Large intestine (tissue), 3 donors: ENCODE measurements around the gene CCNK. TPM values are rescaled to one million over a fixed set of nuclear protein-coding genes. Genes with fewer than 3 reads are reported as not detected.
A peak's percentile ranks its signal among the peaks of the same experiment; 100 is the strongest.

ENCODE experiments used
- DNase-seq, 2 donors: peaks; one replicate each; pipeline versions ENCODE4 v3.0.0 to v3.0.0-alpha.2; 2013
- H3K27ac ChIP-seq: one replicate; pipeline ENCODE4 v1.5.1; 2013; ENCODE audit warnings: low read length
- H3K27me3 ChIP-seq: 2 replicates; pipeline ENCODE4 v1.6.1; 2013; ENCODE audit warnings: low read length; ENCODE audit not compliant: control insufficient read depth, insufficient read depth
- H3K36me3 ChIP-seq: 2 replicates; pipeline ENCODE4 v1.6.1; 2013; ENCODE audit warnings: low read length; ENCODE audit not compliant: control insufficient read depth, insufficient read depth
- H3K4me1 ChIP-seq: one replicate; pipeline ENCODE4 v1.6.1; 2013; ENCODE audit warnings: low read length; ENCODE audit not compliant: control insufficient read depth, insufficient read depth
- H3K4me3 ChIP-seq: one replicate; pipeline ENCODE4 v1.5.1; 2013; ENCODE audit warnings: low read length
- H3K9me3 ChIP-seq: one replicate; pipeline ENCODE4 v1.6.1; 2013; ENCODE audit warnings: mild to moderate bottlenecking, low read depth, low read length, moderate library complexity; ENCODE audit not compliant: control insufficient read depth
- WGBS: methylation state at CpG from one replicate; pipeline ENCODE4 v1.1.5; 2013; ENCODE audit warnings: low lambda C conversion rate; ENCODE audit not compliant: insufficient coverage; 5-methylcytosine and 5-hydroxymethylcytosine counted together
- polyA plus RNA-seq: library from polyadenylated mRNA; unstranded; fragments of 120-200 nt; gene quantifications from one replicate; pipeline ENCODE4 v1.2.1, GENCODE V29; 2013

Gene CCNK
- polyA plus RNA-seq, 1 donor: 43.3 TPM

DNA sequence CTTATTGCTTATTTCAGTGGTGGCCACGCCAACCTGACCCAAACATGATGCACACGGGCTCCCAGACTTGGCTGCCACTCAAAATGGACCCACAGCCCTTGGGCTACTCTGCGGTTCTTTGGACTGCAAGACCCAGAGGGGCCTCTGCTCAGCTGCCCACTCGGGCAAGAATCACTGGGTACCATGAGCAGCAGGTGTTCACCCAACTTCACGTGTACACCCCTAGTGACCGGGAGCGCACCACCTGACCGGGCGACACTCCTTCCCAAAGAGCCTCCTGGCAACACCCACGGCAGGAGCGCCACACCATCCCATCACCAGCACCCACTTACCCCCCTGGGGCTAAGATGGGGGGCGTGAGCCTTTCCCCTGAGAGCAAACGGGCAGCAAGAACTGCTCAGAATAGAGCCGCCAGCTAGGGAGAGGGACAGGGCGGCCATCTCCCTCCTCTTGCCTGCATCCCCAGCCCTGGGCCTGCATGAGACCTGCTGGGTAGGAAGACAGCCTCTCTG is 32.0 kb downstream of the CCNK start:
- Histone ChIP-seq H3K9me3 (no peaks in the 10 kb centered on the region), H3K27ac (no peak overlapping the region), H3K4me1 (peaks cover 7% of the 10 kb centered on the region), H3K27me3 (no peaks in the 10 kb centered on the region), H3K4me3 (no peak overlapping the region), H3K36me3 (peaks cover 70% of the 10 kb centered on the region)
- no CpG with 5 or more reads among the region's 15 CpGs for WGBS
- DNase-seq: no peak

- Histone ChIP-seq H3K27ac (no peak overlapping the region), H3K4me1 (peaks cover 10% of the 10 kb centered on the region), H3K27me3 (no peaks in the 10 kb centered on the region), H3K36me3 (peaks cover 62% of the 10 kb centered on the region), H3K9me3 (no peaks in the 10 kb centered on the region), H3K4me3 (no peak overlapping the region)
- no CpG with 5 or more reads among the region's 13 CpGs for WGBS
- no peak for DNase-seq
Measured at GRCh38 chr14:99513946-99514551, 32.8 kb downstream of the CCNK start.

DNA sequence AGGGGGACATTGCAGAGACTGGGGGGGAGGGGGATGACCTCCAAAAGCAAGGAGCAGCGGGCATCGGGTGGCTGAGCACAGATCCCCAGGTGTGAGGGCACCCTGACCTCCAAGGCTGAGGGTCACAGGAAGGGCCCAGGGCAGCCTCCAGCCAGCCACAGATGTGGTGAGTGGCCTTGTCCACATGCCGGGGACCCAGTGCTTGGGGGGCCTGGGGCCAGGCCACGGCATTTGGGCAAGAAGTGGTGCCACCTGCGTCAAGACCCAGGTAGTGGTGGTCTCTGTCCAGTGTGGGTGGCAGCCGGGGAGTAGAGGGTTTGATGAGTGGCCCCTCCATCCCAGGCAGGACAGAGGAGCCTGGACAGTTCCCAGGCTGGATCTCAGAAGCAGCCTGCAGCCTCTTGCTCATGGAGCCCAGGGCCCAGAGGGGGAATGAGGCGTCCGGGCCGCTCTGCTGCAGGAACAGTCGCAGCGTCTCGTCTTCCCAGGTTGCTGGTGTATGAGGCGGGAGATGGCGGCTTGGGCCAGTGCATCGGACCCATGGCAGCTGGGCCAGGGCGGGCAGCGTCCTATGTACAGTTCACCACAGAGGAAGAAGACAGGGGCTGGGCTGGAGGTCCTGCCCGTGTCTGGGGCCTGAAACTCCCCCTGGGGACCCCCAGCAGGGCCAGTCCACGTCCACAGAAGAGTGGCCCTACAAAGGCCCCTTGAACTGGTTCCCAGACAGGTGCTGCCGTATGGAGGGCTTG is 33.5 kb downstream of the CCNK start:
- no CpG with 5 or more reads among the region's 20 CpGs for WGBS
- Histone ChIP-seq H3K27ac (no peak overlapping the region), H3K36me3 (peaks cover 60% of the 10 kb centered on the region)

DNA sequence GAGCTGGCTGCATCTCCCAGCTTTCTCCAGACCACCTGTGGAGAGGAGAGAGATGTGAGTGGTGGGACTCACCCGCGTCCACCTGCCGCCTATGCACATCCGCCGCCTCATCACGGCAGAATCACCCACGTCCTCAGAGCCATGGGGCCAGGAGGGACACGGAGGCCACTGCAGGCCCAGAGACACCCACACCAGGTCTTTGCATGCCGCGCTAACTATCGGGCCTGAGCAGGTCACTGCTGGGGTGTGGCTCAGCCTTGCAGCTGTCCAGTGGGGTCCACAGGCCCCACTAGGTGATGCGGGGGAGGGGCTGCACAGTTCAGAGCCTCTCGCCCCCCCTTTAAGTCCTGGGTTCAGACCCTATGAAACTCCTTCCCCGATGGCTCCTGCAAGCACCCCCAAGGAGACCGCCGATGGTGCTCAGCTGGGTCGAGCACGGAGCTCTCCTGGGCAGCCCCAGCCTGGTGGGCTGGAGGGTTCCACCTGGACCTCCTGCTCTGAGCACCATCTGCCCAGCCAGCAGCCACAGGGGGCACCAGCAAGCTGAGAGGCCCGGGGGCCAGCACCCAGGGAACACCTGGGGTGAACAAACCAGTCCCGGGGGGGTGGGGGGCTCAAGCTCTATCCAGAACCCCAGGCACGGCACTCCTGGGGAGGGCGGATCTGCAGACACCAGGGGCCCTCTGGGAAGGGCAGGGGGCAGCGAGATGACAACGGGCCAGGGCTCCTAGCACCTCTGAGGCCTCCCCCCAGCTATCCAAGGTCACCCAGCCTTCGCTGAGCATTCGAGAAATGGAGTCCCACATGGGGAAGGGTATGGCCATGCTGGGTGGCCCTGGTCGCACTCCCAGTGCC is 34.3 kb downstream of the CCNK start:
- H3K27ac ChIP-seq: no peak overlapping the region
- peaks cover 56% of the 10 kb centered on the region for H3K36me3 ChIP-seq
- no peaks in the 10 kb centered on the region for H3K27me3 ChIP-seq
- no peak for DNase-seq
- no peak overlapping the region for H3K4me3 ChIP-seq
- H3K9me3 ChIP-seq: no peaks in the 10 kb centered on the region
- peaks cover 10% of the 10 kb centered on the region for H3K4me1 ChIP-seq
- no CpG with 5 or more reads among the region's 27 CpGs for WGBS

More for the DNA sequence above, 33.5 kb downstream of the CCNK start:
- H3K9me3 ChIP-seq: no peaks in the 10 kb centered on the region
- peaks cover 10% of the 10 kb centered on the region for H3K4me1 ChIP-seq
- no peaks in the 10 kb centered on the region for H3K27me3 ChIP-seq
- no peak for DNase-seq
- no peak overlapping the region for H3K4me3 ChIP-seq

DNA sequence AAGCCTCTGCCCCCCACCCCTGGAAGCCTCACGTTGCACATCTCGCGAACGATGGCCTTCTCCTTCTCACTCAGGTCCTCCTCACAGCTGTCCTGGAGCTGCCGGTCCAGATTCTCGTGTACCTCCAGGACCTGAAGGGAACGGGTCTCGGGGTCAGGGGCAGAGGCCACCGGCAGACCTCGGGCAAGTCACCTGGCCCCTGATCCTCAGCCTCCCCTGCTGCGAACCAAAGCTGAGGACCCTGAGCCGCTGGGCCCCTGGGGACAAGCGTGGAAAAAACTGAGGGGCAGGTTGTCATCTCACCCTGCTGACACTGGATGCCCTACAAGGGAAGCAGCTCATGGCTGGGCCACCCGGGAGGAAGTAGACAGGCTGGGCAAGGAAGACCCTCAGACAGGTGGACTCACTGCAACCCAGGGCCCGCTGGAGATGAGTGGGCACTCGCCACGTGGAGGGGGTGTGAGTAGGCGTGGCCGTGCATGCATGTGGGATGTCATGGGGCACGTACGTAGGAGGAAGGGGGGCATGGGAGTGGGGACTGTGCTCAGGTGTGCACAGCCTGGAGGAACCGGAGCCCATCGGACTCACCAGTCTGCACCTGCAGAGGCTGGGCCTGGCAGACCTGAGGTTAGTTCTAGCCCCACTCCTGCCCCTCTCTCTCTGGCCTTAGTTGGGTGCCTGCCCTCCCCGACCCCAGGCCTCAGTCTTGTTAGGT is 35.1 kb downstream of the CCNK start:
- no peak for DNase-seq
- Histone ChIP-seq H3K4me3 (no peak overlapping the region), H3K9me3 (no peaks in the 10 kb centered on the region), H3K4me1 (peaks cover 10% of the 10 kb centered on the region), H3K27ac (no peak overlapping the region), H3K27me3 (no peaks in the 10 kb centered on the region), H3K36me3 (peaks cover 56% of the 10 kb centered on the region)
- WGBS: 100% methylated on average over 1 of the region's 24 CpGs

GRCh38 chr14:99516871-99517642 is 35.8 kb downstream of the CCNK start:
- peaks cover 8% of the 10 kb centered on the region for H3K4me1 ChIP-seq
- WGBS: no CpG with 5 or more reads among the region's 14 CpGs
- no peaks in the 10 kb centered on the region for H3K9me3 ChIP-seq
- peaks cover 56% of the 10 kb centered on the region for H3K36me3 ChIP-seq
- no peaks in the 10 kb centered on the region for H3K27me3 ChIP-seq
- H3K4me3 ChIP-seq: no peak overlapping the region
- no peak for DNase-seq
- H3K27ac ChIP-seq: no peak overlapping the region

- DNase-seq: no peak
- H3K36me3 ChIP-seq: peaks cover 50% of the 10 kb centered on the region
- no peak overlapping the region for H3K27ac ChIP-seq
- no peak overlapping the region for H3K4me3 ChIP-seq
- H3K4me1 ChIP-seq: peaks cover 12% of the 10 kb centered on the region
- no peaks in the 10 kb centered on the region for H3K9me3 ChIP-seq
- no peaks in the 10 kb centered on the region for H3K27me3 ChIP-seq
- no CpG with 5 or more reads among the region's 16 CpGs for WGBS
Measured at GRCh38 chr14:99517643-99518381, 36.6 kb downstream of the CCNK start.

DNA sequence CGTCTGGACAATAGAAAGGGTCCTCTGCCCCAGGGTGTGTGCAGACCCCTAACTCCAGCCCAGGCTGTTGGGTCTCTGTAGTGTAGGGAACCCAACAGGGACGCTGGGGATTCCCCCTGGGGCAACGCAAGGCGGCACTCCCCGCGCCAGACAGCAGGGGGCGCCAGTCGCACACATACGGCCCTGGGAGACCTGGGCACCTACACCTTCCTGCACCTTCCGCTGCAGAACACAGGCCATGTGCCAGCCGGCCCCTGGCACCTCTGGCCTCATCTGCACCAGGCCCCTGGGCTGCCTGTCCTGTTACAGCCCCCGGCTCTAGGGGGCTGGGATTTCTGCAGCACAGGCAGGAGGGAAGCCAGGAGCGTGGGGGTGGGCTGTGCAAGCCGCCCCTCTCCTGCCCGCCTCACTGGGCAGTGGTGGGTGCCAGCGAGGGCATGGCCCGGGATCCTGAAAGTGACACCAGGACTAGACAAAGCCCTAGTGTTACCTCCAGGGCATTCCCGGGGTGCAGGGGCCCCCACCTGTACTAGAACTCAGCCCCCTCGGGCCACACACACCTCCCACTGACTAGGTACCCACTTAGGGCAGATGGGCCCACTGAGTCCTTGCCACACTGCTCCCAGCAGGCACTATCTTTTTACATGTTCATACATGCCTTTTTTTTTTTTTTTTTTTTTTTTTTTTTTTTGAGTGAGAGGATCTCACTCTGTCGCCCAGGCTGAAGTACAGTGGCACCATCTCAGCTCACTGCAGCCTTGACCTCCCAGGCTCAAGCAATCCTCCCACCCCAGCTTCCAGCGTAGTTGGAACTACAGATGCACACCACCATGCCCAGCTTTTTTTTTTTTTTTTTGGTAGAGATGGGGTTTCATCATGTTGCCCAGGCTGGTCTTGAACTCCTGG is 37.5 kb downstream of the CCNK start:
- WGBS: no CpG with 5 or more reads among the region's 21 CpGs

More for the DNA sequence above, 37.5 kb downstream of the CCNK start:
- H3K4me3 ChIP-seq: no peak overlapping the region
- H3K27me3 ChIP-seq: no peaks in the 10 kb centered on the region
- H3K36me3 ChIP-seq: peaks cover 42% of the 10 kb centered on the region
- H3K9me3 ChIP-seq: no peaks in the 10 kb centered on the region
- H3K4me1 ChIP-seq: peaks cover 21% of the 10 kb centered on the region
- peak; percentile 48 to 57 for DNase-seq
- H3K27ac ChIP-seq: no peak overlapping the region
